ENCODE results near the gene ITGA3. TPM values are rescaled to one million over a fixed set of nuclear protein-coding genes. Genes with fewer than 3 reads are reported as not detected.
"Not testable (repeated sequence)": the region's sequence is repeated elsewhere in the genome, so short reads cannot be mapped to it uniquely, and the experiment has no call there.

ITGA3 gene
- total RNA-seq, 1 donor from 2014 or later, result 9.8 TPM

GRCh38 chr17:50037321-50038107 lies 18.4 kb upstream of the ITGA3 start:
- POLR2A ChIA-PET, result no interaction called here
- no peaks in the 10 kb centered on the region for H3K9me3 Mint-ChIP-seq
- no peak overlapping the region for H3K27ac Mint-ChIP-seq
- DNase-seq, result no peak
- intact Hi-C loops (cut with micrococcal nuclease), result no loop called here
- no peak overlapping the region for H3K4me3 Mint-ChIP-seq
- peaks cover 14% of the 10 kb centered on the region for H3K27me3 Mint-ChIP-seq
- no peaks in the 10 kb centered on the region for H3K4me1 Mint-ChIP-seq
- ATAC-seq (ENCODE audit: low read depth), result no peak
- no peak for TF ChIP-seq CTCF (IDR thresholded peaks at IDR 0.05)
- CTCF ChIA-PET, result no interaction called here
- H3K36me3 Mint-ChIP-seq (ENCODE audit: low read depth), result no peaks in the 10 kb centered on the region

- intact Hi-C loops (cut with micrococcal nuclease), result no loop called here
- CTCF ChIA-PET, result no interaction called here
These were observed 16.9 kb upstream of the ITGA3 start for GRCh38 chr17:50039058-50039457.

GRCh38 chr17:50040496-50040895 lies 15.4 kb upstream of the ITGA3 start:
- H3K27me3 Mint-ChIP-seq, result peaks cover 31% of the 10 kb centered on the region
- POLR2A ChIA-PET; H3K4me1 Mint-ChIP-seq; ATAC-seq (ENCODE audit: low read depth); H3K27ac Mint-ChIP-seq; H3K9me3 Mint-ChIP-seq; DNase-seq; H3K4me3 Mint-ChIP-seq; CTCF ChIA-PET; intact Hi-C loops (cut with micrococcal nuclease); H3K36me3 Mint-ChIP-seq (ENCODE audit: low read depth): not testable (repeated sequence)

More at GRCh38 chr17:50039058-50039457, 16.9 kb upstream of the ITGA3 start:
- Mint-ChIP-seq H3K4me3 (no peak overlapping the region), H3K36me3 (ENCODE audit: low read depth) (no peaks in the 10 kb centered on the region), H3K9me3 (no peaks in the 10 kb centered on the region), H3K27me3 (peaks cover 24% of the 10 kb centered on the region), H3K27ac (no peak overlapping the region), H3K4me1 (no peaks in the 10 kb centered on the region)
- DNase-seq (no peak), ATAC-seq (ENCODE audit: low read depth) (no peak)
- TF ChIP-seq CTCF (IDR thresholded peaks at IDR 0.05), result no peak
- POLR2A ChIA-PET, result no interaction called here

- DNase-seq, result no peak
- Mint-ChIP-seq H3K9me3 (no peaks in the 10 kb centered on the region), H3K4me3 (no peak overlapping the region), H3K4me1 (no peaks in the 10 kb centered on the region), H3K27ac (no peak overlapping the region), H3K36me3 (ENCODE audit: low read depth) (no peaks in the 10 kb centered on the region), H3K27me3 (peaks cover 32% of the 10 kb centered on the region)
- no peak for TF ChIP-seq CTCF (IDR thresholded peaks at IDR 0.05)
- ChIA-PET CTCF (no interaction called here), POLR2A (no interaction called here)
- intact Hi-C loops (cut with micrococcal nuclease), result no loop called here
- no peak for ATAC-seq (ENCODE audit: low read depth)
These were observed 13.7 kb upstream of the ITGA3 start for GRCh38 chr17:50042211-50042610.

GRCh38 chr17:50043290-50044148 lies 12.4 kb upstream of the ITGA3 start:
- DNase-seq, result no peak
- ChIA-PET POLR2A (no interaction called here), CTCF (no interaction called here)
- intact Hi-C loops (cut with micrococcal nuclease), result no loop called here
- Mint-ChIP-seq H3K27ac (no peak overlapping the region), H3K4me3 (no peak overlapping the region), H3K4me1 (no peaks in the 10 kb centered on the region), H3K9me3 (no peaks in the 10 kb centered on the region), H3K27me3 (peaks cover 34% of the 10 kb centered on the region), H3K36me3 (ENCODE audit: low read depth) (no peaks in the 10 kb centered on the region)
- no peak for TF ChIP-seq CTCF (IDR thresholded peaks at IDR 0.05)
- no peak for ATAC-seq (ENCODE audit: low read depth)

All from activated B cell treated with CpG ODN at 0.5 μM for 24 hours (primary cell).